Suprapubic skin (tissue), 4 donors: ENCODE results near the gene MIER2. TPM values are rescaled to one million over a fixed set of nuclear protein-coding genes. Genes with fewer than 3 reads are reported as not detected.

ENCODE experiments used
- DNase-seq, 2 donors: peaks; one replicate each; pipeline ENCODE4 v3.0.0-alpha.2; 2019; ENCODE audit warnings: low spot score in 2 of 2
- H3K27ac ChIP-seq: fragments of 200-600 bp; sonication (generic); one replicate; pipeline ENCODE4 v1.5.1; 2019
- H3K27me3 ChIP-seq: fragments of 200-600 bp; sonication (generic); one replicate; pipeline ENCODE4 v1.5.1; 2019
- H3K36me3 ChIP-seq: fragments of 200-600 bp; sonication (generic); one replicate; pipeline ENCODE4 v1.5.1; 2019
- H3K4me1 ChIP-seq: fragments of 200-600 bp; sonication (generic); one replicate; pipeline ENCODE4 v1.5.1; 2019
- H3K4me3 ChIP-seq: fragments of 200-600 bp; sonication (generic); one replicate; pipeline ENCODE4 v1.5.1; 2019; ENCODE audit warnings: mild to moderate bottlenecking
- H3K9me3 ChIP-seq: fragments of 200-600 bp; sonication (generic); one replicate; pipeline ENCODE4 v1.5.1; 2019
- CTCF ChIP-seq, 2 donors: fragments of 200-600 bp in 1 of 2; fragments of 450-650 bp in 1 of 2; sonication (generic) in 1 of 2; IDR thresholded peaks; one replicate each; pipeline ENCODE4 v1.5.1; 2016 to 2019; ENCODE audit warnings: antibody characterized with exemption in 2 of 2, mild to moderate bottlenecking in 1 of 2, moderate library complexity in 1 of 2
- EP300 ChIP-seq: sonication (generic); formaldehyde crosslinking; IDR thresholded peaks from one replicate; pipeline ENCODE4 v1.6.1; 2017; ENCODE audit warnings: antibody characterized with exemption
- POLR2A ChIP-seq, 2 donors: fragments of 450-650 bp; IDR thresholded peaks; one replicate each; pipeline ENCODE4 v1.6.1; 2017; ENCODE audit warnings: antibody characterized with exemption in 2 of 2, mild to moderate bottlenecking in 2 of 2, moderate library complexity in 2 of 2
- POLR2AphosphoS5 ChIP-seq, 3 donors: sonication (generic); formaldehyde crosslinking; IDR thresholded peaks; one replicate each; pipeline ENCODE4 v1.6.1; 2017; ENCODE audit warnings: antibody characterized with exemption in 3 of 3
- WGBS: methylation state at CpG from one replicate; pipeline ENCODE4 v1.1.5; 2018; 5-methylcytosine and 5-hydroxymethylcytosine counted together
- total RNA-seq, 4 donors: library from RNA; depleted of rRNA; stranded (reverse); fragments of >200 nt; gene quantifications; one replicate each; pipeline ENCODE4 v1.1.0, GENCODE V29; 2016

Gene MIER2
- total RNA-seq, 4 donors from 2014 or later, result 17.5 to 55.7 (median 44.8) TPM

- Histone ChIP-seq H3K9me3 (no peaks in the 10 kb centered on the region), H3K4me1 (no peaks in the 10 kb centered on the region), H3K36me3 (peaks cover 63% of the 10 kb centered on the region), H3K4me3 (no peak overlapping the region), H3K27me3 (no peaks in the 10 kb centered on the region), H3K27ac (no peak overlapping the region)
- 84% methylated on average over 18 of the region's 21 CpGs for WGBS
- TF ChIP-seq EP300 (no peak), POLR2A (IDR thresholded peaks at IDR 0.05) (no peak), POLR2AphosphoS5 (IDR thresholded peaks at IDR 0.05) (no peak), CTCF (IDR thresholded peaks at IDR 0.05) (no peak)
- DNase-seq, result no peak
These were observed 36.7 kb downstream of the MIER2 start for GRCh38 chr19:307793-308420.

- no peak for DNase-seq
- TF ChIP-seq EP300, result no peak
- no peak for TF ChIP-seq POLR2AphosphoS5 (IDR thresholded peaks at IDR 0.05)
- TF ChIP-seq CTCF (IDR thresholded peaks at IDR 0.05), result no peak
- no peak for TF ChIP-seq POLR2A (IDR thresholded peaks at IDR 0.05)
- Histone ChIP-seq H3K9me3 (no peaks in the 10 kb centered on the region), H3K36me3 (peaks cover 61% of the 10 kb centered on the region), H3K27me3 (no peaks in the 10 kb centered on the region), H3K27ac (no peak overlapping the region), H3K4me3 (no peak overlapping the region), H3K4me1 (no peaks in the 10 kb centered on the region)
- WGBS, result 96% methylated on average over 17 of the region's 26 CpGs
These were observed 37.5 kb downstream of the MIER2 start for GRCh38 chr19:307111-307531.

GRCh38 chr19:306151-306900 is 38.3 kb downstream of the MIER2 start:
- no peaks in the 10 kb centered on the region for H3K27me3 ChIP-seq
- no peak for DNase-seq
- TF ChIP-seq CTCF (IDR thresholded peaks at IDR 0.05) (no peak), EP300 (no peak), POLR2AphosphoS5 (IDR thresholded peaks at IDR 0.05) (no peak), POLR2A (IDR thresholded peaks at IDR 0.05) (no peak)
- no peak overlapping the region for H3K27ac ChIP-seq
- H3K4me3 ChIP-seq, result no peak overlapping the region
- 90% methylated on average over 16 of the region's 50 CpGs for WGBS
- H3K9me3 ChIP-seq, result no peaks in the 10 kb centered on the region
- H3K36me3 ChIP-seq, result peaks cover 53% of the 10 kb centered on the region
- H3K4me1 ChIP-seq, result no peaks in the 10 kb centered on the region

GRCh38 chr19:305240-306150 is 39.1 kb downstream of the MIER2 start:
- no peak for TF ChIP-seq POLR2AphosphoS5 (IDR thresholded peaks at IDR 0.05)
- TF ChIP-seq CTCF (IDR thresholded peaks at IDR 0.05), result no peak
- TF ChIP-seq POLR2A (IDR thresholded peaks at IDR 0.05), result no peak
- TF ChIP-seq EP300, result no peak
- Histone ChIP-seq H3K36me3 (peaks cover 47% of the 10 kb centered on the region), H3K9me3 (no peaks in the 10 kb centered on the region), H3K27me3 (no peaks in the 10 kb centered on the region), H3K4me3 (no peak overlapping the region), H3K4me1 (no peaks in the 10 kb centered on the region), H3K27ac (no peak overlapping the region)
- DNase-seq, result no peak
- WGBS, result 94% methylated on average over 43 of the region's 43 CpGs
